ENCODE measurements around the gene ZNF141. TPM values are rescaled to one million over a fixed set of nuclear protein-coding genes. Genes with fewer than 3 reads are reported as not detected.

The ZNF141 gene
- total RNA-seq, 6 donors from 2014 or later = 11.8 to 62.9 (median 17.3) TPM

DNA sequence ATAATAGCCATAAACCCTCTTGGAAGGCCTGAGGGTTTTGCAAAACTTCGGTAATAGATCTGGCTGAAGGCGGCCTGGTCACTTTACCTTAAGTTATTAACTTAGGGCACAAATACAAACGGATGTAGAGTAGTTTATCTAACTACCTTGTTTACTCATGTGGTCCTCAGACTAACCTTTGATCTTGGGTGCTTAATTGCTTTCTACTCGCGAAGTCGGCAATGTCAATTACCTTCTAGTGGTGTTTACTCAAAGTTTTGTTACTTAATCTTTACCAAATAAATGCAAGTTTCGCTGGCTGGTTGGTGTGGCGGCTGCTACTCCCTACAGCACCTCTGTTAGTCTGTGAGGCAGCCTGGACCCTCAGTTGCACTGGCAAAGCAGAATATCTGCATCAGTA lies 8.9 kb upstream of the ZNF141 start:
- H3K9me3 ChIP-seq = peaks cover 0 to 14% (median 8%) of the 10 kb centered on the region in 4 donors
- ATAC-seq (ENCODE audit: low FRiP score in 2 of 2) = no peak
- TF ChIP-seq, protein P1, sequence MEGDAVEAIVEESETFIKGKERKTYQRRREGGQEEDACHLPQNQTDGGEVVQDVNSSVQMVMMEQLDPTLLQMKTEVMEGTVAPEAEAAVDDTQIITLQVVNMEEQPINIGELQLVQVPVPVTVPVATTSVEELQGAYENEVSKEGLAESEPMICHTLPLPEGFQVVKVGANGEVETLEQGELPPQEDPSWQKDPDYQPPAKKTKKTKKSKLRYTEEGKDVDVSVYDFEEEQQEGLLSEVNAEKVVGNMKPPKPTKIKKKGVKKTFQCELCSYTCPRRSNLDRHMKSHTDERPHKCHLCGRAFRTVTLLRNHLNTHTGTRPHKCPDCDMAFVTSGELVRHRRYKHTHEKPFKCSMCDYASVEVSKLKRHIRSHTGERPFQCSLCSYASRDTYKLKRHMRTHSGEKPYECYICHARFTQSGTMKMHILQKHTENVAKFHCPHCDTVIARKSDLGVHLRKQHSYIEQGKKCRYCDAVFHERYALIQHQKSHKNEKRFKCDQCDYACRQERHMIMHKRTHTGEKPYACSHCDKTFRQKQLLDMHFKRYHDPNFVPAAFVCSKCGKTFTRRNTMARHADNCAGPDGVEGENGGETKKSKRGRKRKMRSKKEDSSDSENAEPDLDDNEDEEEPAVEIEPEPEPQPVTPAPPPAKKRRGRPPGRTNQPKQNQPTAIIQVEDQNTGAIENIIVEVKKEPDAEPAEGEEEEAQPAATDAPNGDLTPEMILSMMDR (IDR thresholded peaks at IDR 0.05) = no peak
- no peak for TF ChIP-seq POLR2AphosphoS5 (IDR thresholded peaks at IDR 0.05)
- TF ChIP-seq EP300 (IDR thresholded peaks at IDR 0.05) = no peak
- TF ChIP-seq POLR2A (IDR thresholded peaks at IDR 0.05) = no peak
- H3K27ac ChIP-seq = no peak overlapping the region
- WGBS, 2 donors = 75 to 84% methylated on average over 8 of the region's 8 CpGs
- DNase-seq = no peak
- H3K4me1 ChIP-seq = no peaks in the 10 kb centered on the region
- no peak overlapping the region for H3K4me3 ChIP-seq
- H3K27me3 ChIP-seq = no peaks in the 10 kb centered on the region
- H3K36me3 ChIP-seq = no peaks in the 10 kb centered on the region

DNA sequence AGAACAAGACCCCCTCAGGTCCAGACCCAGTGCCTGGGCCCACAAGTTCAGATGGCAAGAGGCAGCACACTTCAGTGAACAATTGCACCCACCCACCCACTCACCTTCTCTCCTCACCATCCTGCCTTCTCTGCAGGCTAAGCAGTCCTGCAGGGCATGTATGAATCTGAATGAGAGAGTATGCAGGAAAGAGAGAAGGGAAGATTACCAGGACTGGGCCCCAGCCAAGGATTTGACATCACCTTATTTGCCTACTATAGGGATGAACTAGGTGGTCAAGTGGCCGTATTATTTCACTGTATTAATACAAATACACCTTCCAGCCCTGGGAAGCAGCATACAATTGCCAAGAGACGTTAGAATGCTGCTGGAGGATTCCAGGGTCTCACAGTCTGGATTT lies 2.1 kb upstream of the ZNF141 start:
- H3K27ac ChIP-seq = peak overlapping the region in 1 of 4 donors; percentile 98
- ATAC-seq (ENCODE audit: low FRiP score in 2 of 2) (no peak), DNase-seq (no peak)
- TF ChIP-seq EP300 (IDR thresholded peaks at IDR 0.05) (no peak), POLR2AphosphoS5 (IDR thresholded peaks at IDR 0.05) (no peak)
- TF ChIP-seq, protein P1 (IDR thresholded peaks at IDR 0.05) = no peak
- no peaks in the 10 kb centered on the region for H3K36me3 ChIP-seq
- H3K4me3 ChIP-seq = no peak overlapping the region
- H3K4me1 ChIP-seq = peaks cover 13 to 21% (median 17%) of the 10 kb centered on the region in 4 donors
- H3K9me3 ChIP-seq = peaks cover 0 to 17% (median 2%) of the 10 kb centered on the region in 4 donors
- peaks cover 0 to 4% (median 0%) of the 10 kb centered on the region in 4 donors for H3K27me3 ChIP-seq
- WGBS, 2 donors = 90 to 96% methylated on average over 2 of the region's 2 CpGs

DNA sequence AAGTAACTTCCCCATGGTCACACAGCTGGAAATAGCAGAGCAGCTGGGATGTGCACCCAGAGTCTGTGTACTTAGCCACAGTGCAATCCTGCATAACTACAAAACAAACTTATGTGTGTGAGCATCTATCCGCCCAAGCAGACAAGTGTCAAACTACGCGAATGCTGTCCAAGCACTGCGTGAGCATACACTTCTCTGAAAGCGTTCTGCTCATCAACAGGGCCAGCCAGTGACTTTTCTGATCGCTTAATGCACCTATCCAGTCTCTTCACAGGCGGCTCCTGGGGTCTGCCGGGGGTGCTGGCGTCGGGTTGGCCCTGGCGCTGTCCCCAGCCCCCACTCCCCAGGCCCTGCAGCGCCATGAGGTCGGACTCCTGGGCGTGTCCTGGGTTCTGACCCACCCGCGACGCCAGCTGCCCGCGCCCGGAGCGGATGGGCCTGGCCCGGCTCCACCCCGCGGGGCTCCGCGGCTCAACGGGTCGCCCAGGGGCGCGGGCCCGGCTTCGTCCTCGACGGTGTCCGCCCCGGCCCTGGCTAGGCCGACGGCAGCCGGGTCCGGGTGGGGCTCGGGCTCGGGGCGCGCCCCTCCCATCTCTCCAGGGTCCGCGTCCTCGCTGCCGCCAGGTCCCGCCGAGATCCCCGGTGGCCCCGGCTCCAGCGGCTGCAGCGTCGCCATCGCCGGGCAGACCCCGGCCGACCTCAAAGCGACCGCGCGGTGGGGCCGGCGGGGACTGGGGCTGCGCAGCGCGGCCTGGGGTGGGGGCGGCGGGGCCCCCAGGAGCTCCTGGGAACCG lies 1.3 kb upstream of the ZNF141 start:
- H3K4me1 ChIP-seq = peaks cover 13 to 21% (median 17%) of the 10 kb centered on the region in 4 donors
- peaks cover 0 to 24% (median 6%) of the 10 kb centered on the region in 4 donors for H3K9me3 ChIP-seq
- ATAC-seq (ENCODE audit: low FRiP score in 2 of 2) (peak in 1 of 2 donors; percentile 18), DNase-seq (peak; percentile 25 to 91)
- H3K27ac ChIP-seq = peak overlapping the region; percentile 89 to 98 (median 94)
- peak overlapping the region; percentile 71 to 97 (median 87) for H3K4me3 ChIP-seq
- WGBS, 2 donors = 25 to 36% methylated on average over 15 to 19 of the region's 71 CpGs
- peaks cover 0 to 4% (median 0%) of the 10 kb centered on the region in 4 donors for H3K27me3 ChIP-seq
- TF ChIP-seq EP300 (IDR thresholded peaks at IDR 0.05) (no peak), POLR2A (IDR thresholded peaks at IDR 0.05) (no peak), POLR2AphosphoS5 (IDR thresholded peaks at IDR 0.05) (no peak)
- TF ChIP-seq, protein P1 (IDR thresholded peaks at IDR 0.05) = no peak
- H3K36me3 ChIP-seq = no peaks in the 10 kb centered on the region

DNA sequence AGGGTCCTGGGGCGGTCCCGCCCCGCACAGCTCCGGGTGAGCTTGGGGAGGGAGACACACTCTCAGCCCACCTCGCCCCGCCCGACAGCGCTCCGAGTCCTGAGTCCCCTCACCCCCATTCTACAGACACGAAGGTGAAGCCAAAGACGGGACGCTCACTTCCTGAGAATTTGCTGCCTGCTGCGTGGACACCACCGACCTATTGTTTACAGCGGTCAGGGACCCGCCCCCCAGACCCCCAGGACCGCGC lies 796 bp upstream of the ZNF141 start:
- peak in 1 of 2 donors; percentile 50 for ATAC-seq (ENCODE audit: low FRiP score in 2 of 2)
- no peak for DNase-seq

More for the DNA sequence above, 796 bp upstream of the ZNF141 start:
- TF ChIP-seq, protein P1 (IDR thresholded peaks at IDR 0.05) = no peak
- TF ChIP-seq EP300 (IDR thresholded peaks at IDR 0.05) = no peak
- Histone ChIP-seq H3K9me3 (peaks cover 4 to 22% (median 9%) of the 10 kb centered on the region in 4 donors), H3K36me3 (peaks cover 0 to under 1% (median 0%) of the 10 kb centered on the region in 4 donors), H3K27ac (peak overlapping the region; percentile 89 to 98 (median 94)), H3K4me1 (peaks cover 13 to 21% (median 17%) of the 10 kb centered on the region in 4 donors), H3K4me3 (peak overlapping the region; percentile 71 to 97 (median 87)), H3K27me3 (peaks cover 0 to 4% (median 0%) of the 10 kb centered on the region in 4 donors)
- 0% methylated on average over 12 of the region's 18 CpGs; no CpG with 5 or more reads in 1 of the 2 donors for WGBS, 2 donors
